A549 (cell line): ENCODE data around the gene DCUN1D5.
A peak's percentile ranks its signal among the peaks of the same experiment; 100 is the strongest.

ENCODE experiments used
- CEBPB ChIP-seq, 2 experiments: fragments of >200 bp in 1 of 2; sonication (Bioruptor Twin) in 1 of 2; formaldehyde crosslinking in 1 of 2; IDR thresholded peaks; 2 replicates each; pipeline ENCODE4 v1.6.1; 2012 to 2016
- CTCF ChIP-seq: fragments of >200 bp; sonication (Bioruptor Twin); formaldehyde crosslinking; IDR thresholded peaks from 3 replicates; pipeline ENCODE4 v1.5.1; 2016
- POLR2A ChIP-seq: IDR thresholded peaks from 2 replicates; pipeline ENCODE4 v1.6.1; 2012; ENCODE audit warnings: mild to moderate bottlenecking, low read length
- SMC3 ChIP-seq: fragments of >200 bp; sonication (Bioruptor Twin); formaldehyde crosslinking; IDR thresholded peaks from 3 replicates; pipeline ENCODE4 v1.6.1; 2018; ENCODE audit warnings: inconsistent platforms

- TF ChIP-seq CEBPB (IDR thresholded peaks at IDR 0.05) = no peak
- peak; percentile 19; the same call in 1 of the 3 replicates for TF ChIP-seq CTCF
- no peak for TF ChIP-seq SMC3
- TF ChIP-seq POLR2A = no peak
Measured at GRCh38 chr11:103110391-103110790, 18.4 kb upstream of the DCUN1D5 start.
